ENCODE data around the gene KLK4. TPM values are rescaled to one million over a fixed set of nuclear protein-coding genes. Genes with fewer than 3 reads are reported as not detected.

Gene KLK4
- total and polyA plus RNA-seq, 9 of the 15 experiments (the other 6 are each of a cell fraction or from before 2014, with no cell fraction given): not detected

GRCh38 chr19:50870417-50871089, 40.6 kb downstream of the KLK4 start (continued):
- TF ChIP-seq, protein P1, sequence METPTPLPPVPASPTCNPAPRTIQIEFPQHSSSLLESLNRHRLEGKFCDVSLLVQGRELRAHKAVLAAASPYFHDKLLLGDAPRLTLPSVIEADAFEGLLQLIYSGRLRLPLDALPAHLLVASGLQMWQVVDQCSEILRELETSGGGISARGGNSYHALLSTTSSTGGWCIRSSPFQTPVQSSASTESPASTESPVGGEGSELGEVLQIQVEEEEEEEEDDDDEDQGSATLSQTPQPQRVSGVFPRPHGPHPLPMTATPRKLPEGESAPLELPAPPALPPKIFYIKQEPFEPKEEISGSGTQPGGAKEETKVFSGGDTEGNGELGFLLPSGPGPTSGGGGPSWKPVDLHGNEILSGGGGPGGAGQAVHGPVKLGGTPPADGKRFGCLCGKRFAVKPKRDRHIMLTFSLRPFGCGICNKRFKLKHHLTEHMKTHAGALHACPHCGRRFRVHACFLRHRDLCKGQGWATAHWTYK (CRISPR knock-in tag; IDR thresholded peaks at IDR 0.05): 0 out of 2 replicates have a peak, but pooled peaks have one; percentile 22
- TF ChIP-seq ZNF217 (CRISPR knock-in tag; IDR thresholded peaks at IDR 0.05) (no peak), ID3 (CRISPR knock-in tag; IDR thresholded peaks at IDR 0.05) (no peak), ID3 (tag; IDR thresholded peaks at IDR 0.05) (peak; percentile 81), TAF15 (IDR thresholded peaks at IDR 0.05; ENCODE audit: low read depth, low read length) (no peak), RB1 (IDR thresholded peaks at IDR 0.05; ENCODE audit: low read depth) (peak; percentile 93), ZFP36 (IDR thresholded peaks at IDR 0.05; ENCODE audit: low read depth, low read length, partially characterized antibody) (peak; percentile 2), NONO (IDR thresholded peaks at IDR 0.05; ENCODE audit: low read depth in 2 of 2, low read length in 1 of 2) (0 out of 4 replicates have a peak, but pooled peaks of 1 of the 2 experiments have one; percentile 64), TRIM25 (IDR thresholded peaks at IDR 0.05; ENCODE audit: borderline replicate concordance) (no peak), ZNF407 (IDR thresholded peaks at IDR 0.05; ENCODE audit: low read depth) (no peak), RBM34 (IDR thresholded peaks at IDR 0.05; ENCODE audit: borderline replicate concordance, insufficient read depth, low read length) (no peak), JUND (IDR thresholded peaks at IDR 0.05; ENCODE audit: borderline replicate concordance, low read depth, low read length) (peak; percentile 92), JUND (tag; IDR thresholded peaks at IDR 0.05; ENCODE audit: borderline replicate concordance, low read depth, low read length) (peak; percentile 91)

Data from K562 (cell line).